ENCODE measurements around the gene FAM81A.

DNA sequence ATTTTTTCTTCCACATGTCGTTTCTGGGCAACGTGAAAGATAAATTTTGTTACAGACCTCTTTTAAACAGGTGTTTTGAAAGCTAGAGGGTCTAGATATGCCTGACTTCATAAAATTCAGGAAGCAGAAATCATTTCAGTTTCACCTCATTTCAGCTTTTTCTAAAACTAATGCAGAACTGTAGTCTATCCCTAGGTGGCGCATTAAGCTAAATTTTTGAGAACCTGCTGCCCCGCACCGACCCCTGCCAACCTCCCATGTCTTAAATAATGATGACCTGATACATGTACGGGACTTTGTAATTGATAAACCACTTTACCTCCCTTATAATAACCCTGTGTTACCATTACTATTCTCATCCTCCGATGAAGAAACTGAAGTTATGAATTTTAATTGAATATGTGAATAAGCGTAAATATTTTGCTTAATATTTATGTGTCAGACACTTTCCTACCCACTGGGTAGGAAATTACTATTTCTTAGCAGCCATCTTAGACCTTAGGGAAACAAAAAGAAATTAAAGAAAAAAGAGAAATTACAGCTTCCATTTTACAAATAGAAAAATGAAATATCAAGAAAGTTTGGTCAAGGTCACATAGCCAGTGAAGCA lies 94.9 kb downstream of the FAM81A start:
- TF ChIP-seq, protein P1, sequence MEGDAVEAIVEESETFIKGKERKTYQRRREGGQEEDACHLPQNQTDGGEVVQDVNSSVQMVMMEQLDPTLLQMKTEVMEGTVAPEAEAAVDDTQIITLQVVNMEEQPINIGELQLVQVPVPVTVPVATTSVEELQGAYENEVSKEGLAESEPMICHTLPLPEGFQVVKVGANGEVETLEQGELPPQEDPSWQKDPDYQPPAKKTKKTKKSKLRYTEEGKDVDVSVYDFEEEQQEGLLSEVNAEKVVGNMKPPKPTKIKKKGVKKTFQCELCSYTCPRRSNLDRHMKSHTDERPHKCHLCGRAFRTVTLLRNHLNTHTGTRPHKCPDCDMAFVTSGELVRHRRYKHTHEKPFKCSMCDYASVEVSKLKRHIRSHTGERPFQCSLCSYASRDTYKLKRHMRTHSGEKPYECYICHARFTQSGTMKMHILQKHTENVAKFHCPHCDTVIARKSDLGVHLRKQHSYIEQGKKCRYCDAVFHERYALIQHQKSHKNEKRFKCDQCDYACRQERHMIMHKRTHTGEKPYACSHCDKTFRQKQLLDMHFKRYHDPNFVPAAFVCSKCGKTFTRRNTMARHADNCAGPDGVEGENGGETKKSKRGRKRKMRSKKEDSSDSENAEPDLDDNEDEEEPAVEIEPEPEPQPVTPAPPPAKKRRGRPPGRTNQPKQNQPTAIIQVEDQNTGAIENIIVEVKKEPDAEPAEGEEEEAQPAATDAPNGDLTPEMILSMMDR (optimal IDR thresholded peaks at IDR 0.05 in 1 of 3, IDR thresholded peaks at IDR 0.05 in 1 of 3, conservative IDR thresholded peaks at IDR 0.05 in 1 of 3; ENCODE audit: extremely low read depth in 1 of 3, insufficient read depth in 2 of 3, low read length in 3 of 3), result peak; percentile 55 to 72 (median 62)
- no peak for TF ChIP-seq EZH2 (IDR thresholded peaks at IDR 0.05; ENCODE audit: low read length)
